Diencephalon (tissue), 1 donor: Measurements from ENCODE around the gene TTC32. TPM values are rescaled to one million over a fixed set of nuclear protein-coding genes. Genes with fewer than 3 reads are reported as not detected.

ENCODE experiments used
- total RNA-seq: library from RNA; depleted of rRNA; stranded (reverse); fragments of >200 nt; gene quantifications from one replicate; pipeline ENCODE4 v1.2.3, GENCODE V29; 2014

TTC32 gene
- 17.3 TPM for total RNA-seq

DNA sequence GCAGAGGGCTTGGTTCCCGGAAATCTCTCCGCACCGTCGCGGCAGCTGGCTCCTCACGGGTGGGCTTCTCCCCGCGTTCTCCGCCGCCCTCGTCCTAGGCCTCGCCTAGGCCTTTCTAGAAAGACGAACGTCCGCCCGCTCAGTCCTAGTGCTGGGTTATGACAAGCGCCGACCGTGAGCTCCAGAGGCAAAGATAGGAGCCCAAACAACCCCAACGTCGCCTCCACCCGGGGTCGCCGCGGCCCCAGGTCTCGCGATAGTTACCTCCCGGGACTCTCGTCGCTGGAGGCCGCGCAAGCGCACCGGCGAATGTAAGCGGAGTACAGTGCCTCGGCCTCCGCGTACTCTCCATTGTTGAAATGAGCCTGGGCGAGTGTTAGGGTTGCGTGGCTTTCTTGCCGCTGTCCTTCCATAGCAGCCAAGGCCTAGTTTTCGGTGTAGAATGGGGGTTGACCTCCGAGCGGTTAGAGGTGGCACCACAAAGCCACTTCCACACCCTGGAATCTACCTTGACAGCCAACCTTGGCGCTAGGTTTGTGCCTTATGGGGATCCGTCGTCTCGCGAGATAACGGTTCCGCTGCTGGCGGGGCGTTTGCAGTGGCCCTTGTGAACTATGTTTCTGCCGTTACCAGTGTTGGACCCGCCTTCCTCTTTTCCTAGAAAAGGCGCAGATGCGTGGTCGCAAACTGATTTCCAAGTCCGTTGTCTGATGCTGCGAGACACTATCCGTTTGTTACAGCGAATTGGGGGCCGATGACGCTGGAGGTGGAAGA lies at the start of gene TTC32:
Gene TTC32, minus strand, starts transcription at position 542 of the 774 bp plus-strand sequence. Its CDS starts 129 bp downstream, at position 413.

Other genes starting within 250 kb of the TTC32 start
- gene WDR35, start 88.1 kb upstream of the TTC32 start, total RNA-seq = 32.8 TPM
- 5.1 TPM for gene MATN3, start 110.7 kb upstream of the TTC32 start, total RNA-seq
- gene LAPTM4A, start 149.6 kb upstream of the TTC32 start, total RNA-seq = 75.9 TPM